Kidney tubule cell (primary cell): ENCODE results near the gene AGXT.
A peak's percentile ranks its signal among the peaks of the same experiment; 100 is the strongest.

ENCODE experiments used
- DNase-seq: peaks from one replicate; pipeline ENCODE4 v3.0.0-alpha.2; 2018; ENCODE audit warnings: low spot score

AGXT gene

DNA sequence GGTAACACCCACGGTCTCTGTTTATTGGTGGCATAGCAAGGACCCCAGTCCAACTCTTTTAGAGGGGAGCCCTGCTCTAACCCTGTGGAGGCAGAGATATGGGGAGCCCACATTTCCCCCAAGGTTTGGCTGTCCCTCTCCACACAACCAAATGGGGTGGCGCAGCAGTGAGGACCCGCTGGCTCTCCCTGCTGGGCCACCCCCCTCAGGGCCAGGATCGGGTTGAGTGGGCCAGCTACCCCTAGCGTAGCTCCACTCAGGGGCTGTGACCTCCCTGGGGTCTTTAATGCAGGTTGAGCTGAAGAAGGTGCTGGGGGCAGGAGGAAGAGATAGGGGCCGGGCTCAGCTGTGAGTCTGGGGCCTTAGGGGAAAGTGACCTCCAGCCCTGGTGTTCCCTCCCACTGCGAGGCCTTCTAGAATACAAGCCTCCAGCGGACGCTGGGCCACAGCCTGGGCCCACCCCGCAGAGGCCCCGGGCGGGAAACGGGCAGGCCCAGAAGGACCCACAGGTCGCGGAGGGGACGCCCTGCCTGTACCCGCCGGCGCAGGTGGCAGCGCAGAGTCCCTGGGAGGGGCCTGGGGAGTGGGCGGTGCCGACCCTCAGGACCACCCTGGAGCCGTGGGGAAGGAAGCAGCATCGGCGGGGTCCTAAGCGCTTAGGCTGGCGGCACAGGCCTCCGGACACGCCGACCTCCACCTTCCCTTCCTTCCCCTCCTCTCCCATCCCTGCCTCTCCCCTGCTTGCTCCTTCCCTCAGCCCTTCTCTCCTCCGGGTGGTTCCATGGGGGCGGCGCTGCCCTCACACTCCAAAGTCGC, 47.1 kb downstream of the AGXT start:
- no peak for DNase-seq

DNA sequence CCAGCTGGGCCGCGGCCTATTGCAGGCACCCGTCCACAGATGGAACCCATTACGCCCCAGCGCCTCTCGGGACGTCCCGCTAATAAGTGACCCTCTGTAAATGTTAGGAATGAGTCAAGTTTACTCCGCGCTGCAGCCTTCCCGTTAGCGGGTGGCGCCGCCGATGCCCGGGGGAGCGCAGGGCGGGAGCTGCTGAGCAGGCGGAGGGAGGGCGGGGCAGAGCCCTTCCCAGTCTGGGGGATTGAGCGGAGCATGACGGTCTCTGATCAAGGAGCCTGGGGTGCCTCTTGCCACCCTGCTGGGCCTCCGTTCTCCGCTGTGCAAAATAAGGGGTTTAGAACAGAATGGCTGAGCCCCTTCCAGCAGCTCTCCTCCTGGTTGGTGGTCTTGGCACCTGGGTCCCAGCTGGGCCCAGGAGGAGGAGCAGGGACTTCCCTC, 48.0 kb downstream of the AGXT start:
- peak; percentile 71 for DNase-seq

DNA sequence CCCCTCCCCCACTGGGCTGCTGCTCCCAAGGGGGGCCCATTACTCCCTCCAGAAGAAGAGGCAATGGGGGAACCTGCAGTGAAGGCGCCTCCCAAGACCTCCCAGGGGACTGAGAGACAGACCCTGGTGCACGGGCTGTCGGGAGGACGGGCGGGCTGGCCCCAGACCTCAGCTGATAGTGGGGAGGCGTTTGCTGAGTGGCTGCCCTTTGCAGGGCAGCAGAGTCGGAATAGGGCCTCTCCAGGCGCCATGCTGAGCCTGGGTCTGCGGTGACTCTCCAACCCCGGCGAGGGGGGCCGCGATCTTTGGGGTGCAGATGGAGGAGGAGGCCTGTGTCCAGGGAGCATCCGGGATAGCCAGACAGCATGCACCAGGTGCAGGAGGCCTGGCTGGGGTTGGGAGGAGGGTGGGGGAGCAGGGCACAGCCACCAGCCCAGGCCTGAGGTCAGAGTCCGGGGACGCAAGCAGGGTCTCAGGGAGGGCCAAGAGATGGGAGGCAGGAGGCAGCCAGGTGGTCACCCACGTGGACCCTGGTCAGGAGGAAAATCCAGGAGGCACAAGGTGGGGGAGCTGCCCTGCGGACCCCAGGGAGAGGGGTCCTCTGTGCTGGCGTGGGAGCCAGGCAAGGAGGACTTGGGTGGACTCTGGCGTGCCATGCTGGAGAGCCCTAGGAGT, 48.5 kb downstream of the AGXT start:
- no peak for DNase-seq

DNA sequence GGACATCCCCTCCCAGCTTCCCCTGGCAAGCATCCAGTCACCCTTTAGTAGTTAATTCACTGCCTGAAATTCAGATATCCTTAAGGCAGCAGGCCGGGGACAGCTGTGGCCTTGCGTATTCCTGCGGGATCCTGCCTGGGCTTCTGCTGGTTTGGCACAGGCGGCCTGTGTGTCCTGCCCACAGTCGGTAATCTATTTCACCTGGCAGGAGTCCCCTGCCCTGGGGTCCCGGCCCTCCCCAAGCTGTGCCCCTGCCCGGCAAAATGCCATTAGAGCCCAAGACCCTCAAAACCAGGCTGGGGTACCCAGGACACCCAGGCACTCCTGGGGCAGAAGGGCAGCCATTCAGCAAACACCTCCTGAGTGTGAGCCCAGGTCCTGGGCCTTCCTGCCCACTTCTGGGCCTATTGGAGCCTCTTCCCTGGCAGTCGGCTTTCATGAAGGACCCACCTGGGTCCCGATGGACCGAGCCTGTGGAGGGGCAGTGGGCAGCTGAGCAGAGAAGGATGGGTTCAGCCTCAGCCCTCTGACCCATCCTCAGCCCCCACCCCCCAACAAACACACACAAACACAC, 49.1 kb downstream of the AGXT start:
- no peak for DNase-seq

DNA sequence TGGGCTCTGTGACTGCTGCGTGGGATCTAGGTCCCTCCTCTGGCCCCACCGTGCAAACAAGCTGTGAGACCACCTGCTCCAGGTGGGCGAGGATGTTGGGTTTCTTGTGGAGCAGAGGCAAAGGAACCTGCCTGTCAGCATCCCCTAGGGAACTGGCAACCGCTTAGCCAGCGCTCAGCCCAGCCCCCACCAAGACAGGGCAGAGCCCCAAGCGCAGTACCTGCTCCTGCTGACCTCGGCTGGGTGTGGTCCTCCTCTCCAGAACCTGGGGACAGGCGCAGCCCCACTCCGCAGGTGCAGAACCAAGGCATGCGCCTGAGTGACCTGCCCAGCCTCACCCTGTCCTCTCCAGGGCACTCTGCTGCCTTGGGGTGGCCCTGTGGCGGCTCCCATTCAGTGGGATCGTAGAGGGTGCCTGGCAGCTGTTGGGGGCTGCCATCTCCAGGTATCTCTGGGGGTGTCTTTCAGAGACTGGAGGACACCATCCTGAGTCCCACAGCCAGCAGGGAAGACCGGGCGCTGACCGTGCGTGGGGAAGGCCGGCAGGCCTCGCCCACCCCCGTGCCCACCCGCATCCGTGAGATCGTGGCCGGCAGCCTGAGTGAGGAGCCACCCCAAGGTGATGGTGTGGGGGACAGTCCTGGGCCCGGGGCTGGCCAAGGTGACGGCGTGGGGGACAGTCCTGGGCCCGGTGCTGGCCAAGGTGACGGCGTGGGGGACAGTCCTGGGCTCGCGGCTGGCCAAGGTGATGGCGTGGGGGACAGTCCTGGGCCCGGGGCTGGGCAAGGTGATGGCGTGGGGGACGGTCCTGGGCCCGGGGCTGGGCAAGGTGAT, 49.9 kb downstream of the AGXT start:
- DNase-seq, result no peak

DNA sequence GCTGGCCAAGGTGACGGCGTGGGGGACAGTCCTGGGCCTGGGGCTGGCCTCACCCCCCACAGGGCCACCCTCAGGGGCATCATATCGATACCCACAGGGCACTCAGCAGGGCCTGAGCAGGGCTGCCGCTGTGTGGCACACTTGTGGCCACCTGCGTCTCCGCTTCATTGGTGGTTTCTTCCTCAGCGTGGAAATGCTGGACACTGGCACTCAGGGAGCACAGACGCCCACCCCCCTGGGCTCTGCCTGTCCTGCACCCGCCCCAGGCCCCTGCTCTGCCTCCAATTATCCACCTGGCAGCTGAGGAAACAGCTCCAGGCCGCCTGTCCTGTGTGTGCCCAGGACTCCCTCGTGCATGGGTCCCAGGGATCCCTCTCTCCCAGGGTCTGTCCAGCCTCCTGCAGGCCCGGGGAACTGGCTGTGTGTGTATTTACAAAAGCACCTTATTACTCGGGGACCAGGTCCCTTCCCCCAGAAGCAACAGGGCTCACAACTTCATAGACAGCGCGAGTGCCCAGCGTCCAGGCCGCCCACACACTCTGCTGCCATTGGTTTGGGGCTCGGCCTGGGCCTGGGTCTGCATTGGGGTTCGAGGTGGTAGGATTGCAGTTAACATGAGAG, 50.6 kb downstream of the AGXT start:
- DNase-seq, result no peak

DNA sequence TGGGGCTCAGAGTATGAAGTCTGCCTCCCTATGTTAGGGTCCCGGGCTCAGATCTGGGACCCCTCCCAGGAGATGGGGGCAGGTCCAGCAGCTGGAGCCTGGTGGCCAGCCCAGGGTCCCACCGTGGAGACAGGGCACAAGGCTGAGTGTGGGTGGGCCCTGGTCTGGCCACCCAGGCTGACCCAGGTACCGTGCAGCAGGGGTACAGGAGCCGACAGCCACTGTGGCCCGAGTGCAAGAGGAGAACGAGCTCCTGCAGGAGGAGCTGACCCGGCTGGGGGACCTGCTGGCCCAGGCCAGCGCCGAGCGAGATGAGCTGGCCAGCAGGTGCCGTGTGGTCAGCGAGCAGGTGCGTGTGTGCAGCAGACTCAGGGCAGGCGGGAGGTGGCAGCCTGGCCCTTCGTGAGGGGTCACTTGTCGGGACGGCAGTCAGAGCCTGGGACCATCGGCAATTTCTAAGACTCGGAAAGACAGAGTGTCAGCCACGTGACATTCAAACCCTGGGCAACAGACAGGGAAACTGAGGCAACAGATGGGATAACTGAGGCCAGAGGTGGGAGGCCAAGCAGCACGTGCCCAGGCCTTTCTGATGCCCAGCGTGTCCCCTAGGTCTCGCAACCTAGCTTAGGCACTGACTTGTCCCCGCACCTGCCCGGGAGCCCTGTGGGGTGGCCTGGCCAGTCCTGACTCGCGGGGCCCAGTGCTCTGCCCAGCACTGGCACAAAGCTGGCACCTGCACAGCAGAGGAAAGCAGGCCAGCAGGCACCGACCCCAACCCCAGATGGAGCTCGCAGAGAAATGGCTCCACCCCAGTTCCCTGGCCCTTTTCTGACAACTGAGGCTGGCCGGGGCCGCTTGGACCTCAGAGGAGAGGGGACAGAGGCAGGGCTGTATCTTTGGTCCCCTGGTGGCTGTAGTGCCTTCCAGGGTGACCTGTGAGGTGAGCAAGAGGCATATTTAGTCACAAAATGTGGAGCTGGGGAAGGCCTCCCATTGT, 51.5 kb downstream of the AGXT start:
- no peak for DNase-seq

DNA sequence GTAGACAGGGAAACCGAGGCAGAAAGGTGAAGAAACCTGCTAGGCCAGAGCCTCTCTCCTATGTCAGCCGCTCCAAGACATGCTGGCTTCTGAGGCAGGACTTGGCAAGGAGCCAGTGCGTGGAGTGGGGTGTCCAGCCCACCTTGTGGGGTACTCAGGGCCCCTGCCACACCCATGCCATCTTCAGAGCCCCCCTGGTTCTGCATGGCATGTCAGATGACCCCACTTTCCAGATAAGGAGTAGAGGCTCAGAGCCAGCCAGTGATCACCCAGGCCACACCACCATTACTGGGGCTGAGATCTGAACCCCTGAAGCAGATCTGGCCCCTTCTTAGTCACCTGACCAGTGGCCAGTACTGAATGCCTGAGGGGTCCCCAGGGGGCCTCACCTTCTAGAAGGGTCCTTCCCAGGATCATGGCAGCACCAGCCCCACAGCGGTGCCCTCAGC, 52.2 kb downstream of the AGXT start:
- no peak for DNase-seq

DNA sequence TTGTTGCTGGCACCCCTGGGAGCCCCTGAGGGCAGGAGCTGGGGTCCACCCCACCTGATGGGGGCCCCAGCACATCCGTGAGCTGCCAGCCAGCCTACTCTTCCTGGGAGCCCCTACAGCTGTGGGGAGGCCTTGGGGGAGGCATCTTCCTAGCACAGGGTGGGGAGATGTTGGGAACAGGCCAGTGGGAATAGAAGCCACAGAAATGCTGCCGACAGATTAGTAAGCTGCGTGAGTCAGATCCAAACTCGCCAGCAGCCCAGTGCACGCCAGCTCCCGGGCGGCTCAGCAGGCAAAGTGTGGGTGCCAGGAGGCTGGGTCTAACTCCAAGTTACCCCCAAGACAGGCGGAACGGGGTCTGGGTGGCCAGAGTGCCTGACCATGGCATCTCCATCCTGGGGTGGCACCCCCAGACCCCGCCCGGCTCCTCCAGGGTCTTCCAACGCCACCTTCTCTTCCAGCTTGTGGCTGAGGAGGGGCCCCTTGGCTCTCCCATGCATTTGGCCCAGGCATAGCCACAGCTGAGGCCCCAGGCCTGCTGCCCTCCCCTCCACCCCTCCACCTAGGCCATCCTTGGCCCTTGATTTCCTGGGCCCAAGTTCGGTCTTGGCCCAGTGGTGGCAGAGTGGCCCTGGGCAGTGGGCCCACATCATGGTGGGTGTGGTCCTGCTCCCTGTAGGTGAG, 52.8 kb downstream of the AGXT start:
- DNase-seq, result peak; percentile 40

DNA sequence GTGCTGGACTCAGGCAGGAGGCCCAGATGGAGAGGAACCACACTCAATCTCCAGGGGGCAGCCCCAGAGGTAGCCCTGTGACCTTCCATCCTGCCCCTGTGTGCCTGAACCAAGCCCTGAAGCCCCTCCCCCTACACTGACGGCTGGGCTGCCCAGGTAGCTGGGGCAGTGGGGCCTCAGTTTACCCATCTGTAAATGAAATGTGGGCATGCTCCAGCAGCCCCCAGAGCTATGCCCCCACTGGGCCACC, 53.3 kb downstream of the AGXT start:
- no peak for DNase-seq

DNA sequence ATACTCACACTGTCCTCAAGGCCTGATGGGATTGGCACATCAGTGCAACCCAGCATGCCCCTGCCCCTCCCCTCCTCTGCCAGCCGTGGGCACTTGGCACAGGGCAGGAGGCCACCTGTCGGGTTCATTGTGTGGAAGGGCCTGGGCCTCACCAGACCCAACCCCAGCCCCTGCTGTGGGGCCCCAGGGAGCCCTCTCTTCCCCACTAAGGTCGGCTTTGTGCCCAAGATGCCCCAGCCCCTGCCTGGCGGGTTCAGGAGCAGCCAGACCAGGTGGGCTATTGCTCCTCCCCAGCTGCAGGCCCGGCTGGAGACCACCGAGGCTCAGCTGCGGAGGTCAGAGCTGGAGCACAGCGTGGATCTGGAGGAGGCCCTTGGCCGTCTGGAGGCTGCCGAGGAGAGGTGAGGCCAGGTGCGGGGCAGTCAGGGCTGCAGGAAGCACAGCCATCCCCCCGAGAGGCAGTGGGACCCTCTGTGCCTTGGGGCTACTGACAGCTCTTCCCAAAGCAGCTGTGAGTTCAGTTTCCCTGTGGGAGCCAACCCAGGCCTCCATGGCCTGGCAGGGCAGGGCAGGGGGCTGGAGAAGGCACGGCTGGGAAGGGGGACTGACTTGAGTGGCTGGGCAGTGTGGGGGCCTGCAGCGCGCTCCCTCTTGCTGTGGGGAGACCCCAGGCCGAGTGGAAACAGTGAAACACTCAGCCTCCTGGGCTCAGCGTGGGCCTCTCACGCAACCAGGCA, 53.8 kb downstream of the AGXT start:
- DNase-seq, result no peak

DNA sequence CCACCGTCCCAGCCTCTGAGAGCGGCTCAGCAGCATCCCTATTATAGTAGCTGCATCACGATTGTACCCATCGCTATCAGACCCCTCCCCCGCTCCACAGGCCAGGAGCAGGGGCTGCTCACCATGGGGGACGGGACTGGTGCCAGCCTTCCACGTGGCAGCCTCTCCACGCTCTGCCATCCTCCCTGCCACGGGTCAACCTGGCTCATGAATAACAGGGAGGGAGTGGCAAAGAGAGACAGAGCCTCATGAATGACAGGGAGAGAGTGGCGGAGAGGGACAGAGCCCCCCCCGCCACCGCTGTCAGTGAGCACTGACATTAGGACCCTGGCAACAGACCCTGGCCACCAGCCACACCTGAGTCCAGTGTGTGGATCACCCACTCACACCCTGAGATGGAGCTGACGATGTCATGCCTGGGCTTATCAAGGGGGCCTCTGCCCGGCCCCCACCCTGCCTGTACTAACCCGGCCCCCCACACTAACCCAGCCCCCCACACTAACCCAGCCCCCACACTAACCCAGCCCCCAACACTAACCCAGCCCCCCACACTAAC, 54.4 kb downstream of the AGXT start:
- no peak for DNase-seq

DNA sequence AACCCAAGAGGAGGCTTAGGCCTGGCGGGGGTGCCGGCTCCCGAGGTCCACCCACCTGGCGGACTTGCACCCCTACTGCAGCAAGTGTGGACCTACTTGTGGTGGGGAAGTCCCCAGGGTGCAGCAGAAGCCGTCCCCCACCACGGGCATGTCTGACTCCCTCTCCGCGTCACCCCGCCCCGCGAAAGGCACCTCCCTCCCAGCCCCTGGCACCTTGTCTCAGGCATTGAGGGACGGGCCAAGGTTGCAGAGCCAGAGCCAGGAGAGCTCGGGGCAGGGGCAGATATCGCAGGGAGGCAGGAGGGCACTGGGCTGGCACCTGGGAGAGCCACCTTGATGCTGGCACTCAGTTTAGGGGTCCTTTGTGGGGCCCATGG, 56.6 kb downstream of the AGXT start:
- DNase-seq, result no peak

DNA sequence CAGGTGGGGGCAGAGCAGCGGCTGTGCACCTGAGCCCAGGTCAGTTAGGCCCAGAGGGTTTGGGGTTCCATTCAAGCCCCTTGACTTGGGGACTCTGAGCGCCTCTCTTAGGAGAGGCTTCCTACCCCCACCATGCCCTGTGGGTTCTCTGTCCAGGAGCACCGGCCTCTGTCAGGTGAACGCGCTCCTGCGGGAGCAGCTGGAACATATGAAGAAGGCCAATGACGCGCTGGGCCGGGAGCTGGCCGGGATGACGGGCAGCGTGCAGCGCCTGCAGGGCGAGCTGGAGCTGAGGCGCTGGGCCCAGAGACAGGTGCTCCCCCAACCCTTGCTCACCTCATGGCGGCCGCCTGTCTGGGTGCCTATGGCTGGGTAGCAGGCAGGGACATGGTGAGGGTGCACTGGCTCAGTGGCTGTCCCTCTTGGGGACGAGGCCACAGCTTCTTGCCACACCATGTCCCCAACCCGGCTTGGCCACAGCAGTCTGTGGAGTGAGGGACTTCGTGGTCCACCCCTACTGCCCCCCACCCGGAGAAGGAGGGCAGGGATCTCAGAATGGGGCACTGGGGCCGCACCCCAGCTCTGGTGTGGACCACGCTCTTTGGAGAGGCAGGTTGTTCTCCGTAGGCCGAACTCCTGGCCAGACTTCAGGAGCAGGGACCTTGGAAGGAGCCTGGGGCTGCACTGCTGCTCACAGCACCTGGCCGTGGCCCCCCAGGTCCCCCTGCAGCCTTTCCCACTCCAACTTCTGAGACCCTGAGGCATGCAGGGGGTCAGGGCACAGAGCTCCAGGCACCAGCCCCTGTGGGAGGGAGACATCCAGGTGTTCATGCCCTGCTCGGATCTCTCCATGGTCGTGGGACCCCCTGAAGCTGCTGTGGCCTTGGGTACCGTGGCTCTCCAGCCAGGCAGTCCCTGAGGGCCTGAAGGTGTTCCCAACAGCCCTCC, 57.2 kb downstream of the AGXT start:
- no peak for DNase-seq

DNA sequence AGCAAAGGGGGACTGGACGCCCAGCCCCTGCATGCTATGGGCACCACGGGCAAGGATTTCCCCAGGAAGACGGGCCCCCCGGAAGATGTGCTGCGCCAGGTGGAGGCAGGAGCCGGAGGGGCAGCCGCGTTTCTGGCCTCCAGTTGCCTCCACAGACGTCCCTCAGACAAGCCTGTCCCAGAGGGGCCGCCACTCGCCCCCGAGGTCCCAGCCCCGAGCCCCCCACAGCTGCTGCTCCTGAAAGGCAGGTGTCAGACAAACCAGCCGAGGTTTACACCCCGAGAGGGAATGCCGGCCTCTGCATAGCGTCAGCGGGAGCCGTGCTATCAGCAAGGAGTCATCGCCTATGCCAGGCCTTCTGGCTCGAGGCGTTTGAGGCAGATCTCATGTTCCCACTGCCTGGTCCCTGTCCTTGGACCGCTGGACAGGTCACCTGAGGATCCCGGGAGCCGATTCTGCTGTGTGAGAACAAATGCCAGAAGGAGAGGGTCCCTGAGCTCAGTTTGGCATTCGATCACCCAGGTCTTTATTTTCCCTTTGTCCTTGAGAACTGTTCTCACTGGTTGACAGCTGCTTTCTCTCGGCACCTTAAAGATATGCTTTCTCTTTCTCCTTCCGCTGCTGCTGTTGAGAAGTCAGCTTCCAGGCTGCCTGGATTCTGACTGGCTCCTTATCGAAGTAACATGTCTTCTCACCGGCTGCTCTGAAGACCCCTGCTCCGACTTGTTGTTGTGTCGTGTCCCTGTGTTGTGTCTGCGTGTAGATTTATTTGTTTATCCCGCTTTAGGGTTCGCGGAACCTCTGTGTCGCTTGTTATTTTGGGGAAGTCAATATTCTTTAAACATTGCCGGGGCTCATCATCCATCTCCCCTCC, 58.1 kb downstream of the AGXT start:
- DNase-seq, result no peak

DNA sequence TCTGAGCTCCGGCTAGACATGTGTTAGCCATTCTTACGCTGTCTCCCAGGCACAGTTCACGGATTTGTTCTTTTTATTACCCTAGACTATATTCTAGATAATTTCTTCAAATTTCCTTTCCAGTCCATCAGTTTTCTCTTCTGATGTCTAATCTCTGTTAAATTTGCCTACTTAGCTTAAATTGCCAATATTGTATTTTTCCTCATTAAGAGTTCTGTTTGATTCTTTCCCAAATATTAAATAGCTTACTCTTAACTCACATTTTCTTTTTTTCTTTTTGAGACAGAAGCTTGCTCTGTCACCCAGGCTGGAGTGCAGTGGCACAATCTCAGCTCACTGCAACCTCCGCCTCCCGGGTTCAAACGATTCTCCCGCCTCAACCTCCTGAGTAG, 58.8 kb downstream of the AGXT start:
- DNase-seq, result no peak
